PC-9 (cell line): Measurements from ENCODE around the gene CCDC87.

Source experiments
- CTCF ChIP-seq: fragments of 200-600 bp; sonication (generic); conservative IDR thresholded peaks from 2 replicates; pipeline ENCODE4 v1.6.1; 2017; ENCODE audit warnings: mixed run types, antibody characterized with exemption, mild to moderate bottlenecking, moderate library complexity
- EZH2 ChIP-seq: fragments of 200-600 bp; sonication (generic); IDR thresholded peaks from 2 replicates; pipeline ENCODE4 v1.8.0; 2017; ENCODE audit warnings: antibody characterized with exemption, low read depth

- TF ChIP-seq CTCF (no peak), EZH2 (no peak)
Measured at GRCh38 chr11:66566221-66566620, 26.6 kb downstream of the CCDC87 start.
